Loucy (cell line): ENCODE data around the gene SNHG17.

Source experiments
- CTCF ChIP-seq: fragments of 200-600 bp; sonication (generic); conservative IDR thresholded peaks from 2 replicates; pipeline ENCODE4 v1.5.1; 2014; ENCODE audit warnings: mild to moderate bottlenecking, antibody characterized with exemption, low read length
- EZH2phosphoT487 ChIP-seq: fragments of 200-600 bp; IDR thresholded peaks from 2 replicates; pipeline ENCODE4 v1.6.1; 2018; ENCODE audit warnings: antibody characterized with exemption, mild to moderate bottlenecking, moderate library complexity, borderline replicate concordance

DNA sequence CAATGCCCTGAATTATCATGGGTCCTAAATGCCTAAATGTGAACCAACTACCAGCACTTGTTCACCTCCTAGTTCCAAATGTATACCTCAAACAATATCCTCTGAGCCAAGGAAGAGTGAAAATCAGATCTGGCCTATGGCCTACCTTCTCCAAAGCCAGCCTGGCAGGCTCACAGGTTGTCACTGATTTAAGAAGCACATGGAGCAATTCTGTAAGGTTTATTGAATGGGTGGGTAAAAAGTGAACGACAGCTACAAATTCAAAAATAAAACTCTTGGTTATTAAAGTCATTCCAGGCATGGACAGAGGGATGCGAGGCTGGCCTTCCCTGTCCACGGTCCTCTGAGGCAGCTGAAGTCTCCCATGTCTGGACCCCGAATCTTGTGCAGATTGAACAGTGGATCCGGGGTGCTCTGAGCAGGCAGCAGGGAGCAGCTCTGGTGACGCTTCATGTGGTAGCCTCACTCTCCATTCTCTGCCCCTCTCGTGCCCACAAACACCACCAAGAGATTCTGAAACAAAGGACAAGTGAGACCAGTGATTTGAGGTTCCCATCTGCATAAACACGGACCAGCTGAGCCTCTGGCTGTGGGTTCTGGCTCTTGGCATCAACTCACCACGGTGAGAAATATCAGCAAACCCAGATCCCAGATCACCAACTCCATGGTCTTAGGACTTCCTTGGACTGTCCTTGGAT is 14.6 kb downstream of the SNHG17 start:
- TF ChIP-seq CTCF (no peak), EZH2phosphoT487 (no peak)
